HepG2 (cell line): Measurements from ENCODE around the gene AKAP8. TPM values are rescaled to one million over a fixed set of nuclear protein-coding genes. Genes with fewer than 3 reads are reported as not detected.

ENCODE experiments used
- ATRX ChIP-seq: sonication (generic); formaldehyde crosslinking; IDR thresholded peaks from 2 replicates; pipeline ENCODE4 v1.4.0; 2020; ENCODE audit warnings: missing genetic modification reagents, borderline replicate concordance
- ELF3 ChIP-seq: IDR thresholded peaks from 2 replicates; pipeline ENCODE4 v1.6.1; 2016; ENCODE audit warnings: missing genetic modification reagents, missing compliant biosample characterization
- GATA4 ChIP-seq: sonication (generic); IDR thresholded peaks from 2 replicates; pipeline ENCODE4 v1.6.1; 2016; ENCODE audit warnings: antibody characterized with exemption, low read depth, borderline replicate concordance
- GPN1 ChIP-seq: sonication (generic); formaldehyde crosslinking; IDR thresholded peaks from 2 replicates; pipeline ENCODE4 v1.5.1; 2020; ENCODE audit warnings: missing genetic modification reagents, borderline replicate concordance
- RXRB ChIP-seq: IDR thresholded peaks from 2 replicates; pipeline ENCODE4 v1.6.1; 2016; ENCODE audit warnings: borderline replicate concordance, missing genetic modification reagents, missing compliant biosample characterization
- XRCC5 ChIP-seq: fragments of 200-400 bp; formaldehyde crosslinking; optimal IDR thresholded peaks from 2 replicates; pipeline ENCODE3; 2017; ENCODE audit warnings: mild to moderate bottlenecking, low read length
- ZFP90 ChIP-seq: sonication (generic); formaldehyde crosslinking; IDR thresholded peaks from 2 replicates; pipeline ENCODE4 v1.8.0; 2022; ENCODE audit warnings: missing genetic modification reagents, mild to moderate bottlenecking, inconsistent platforms, borderline replicate concordance
- ZNF629 ChIP-seq: sonication (generic); formaldehyde crosslinking; conservative IDR thresholded peaks from 2 replicates; pipeline ENCODE4 v1.5.0; 2020; ENCODE audit warnings: missing genetic modification reagents
- ZNF746 ChIP-seq: sonication (generic); formaldehyde crosslinking; IDR thresholded peaks from 2 replicates; pipeline ENCODE4 v1.8.0; 2022; ENCODE audit warnings: mild to moderate bottlenecking, missing genetic modification reagents
- polyA plus RNA-seq, 8 experiments: library from polyadenylated mRNA; depleted of rRNA in 3 of 8; stranded (reverse) in 7 of 8; unstranded in 1 of 8; fragments of >200 nt; fragmentation: Illumina TruSeq in 4 of 8; extraction: Trizol in 4 of 8; gene quantifications; 2 replicates each; pipeline versions ENCODE4 v1.2.1 to v1.2.3, GENCODE V29; 2011 to 2016; ENCODE audit warnings: low read depth in 4 of 8, missing spikeins in 1 of 8, mixed read lengths in 1 of 8; ENCODE audit not compliant: insufficient read depth in 1 of 8
- total RNA-seq, 5 experiments: library from RNA; depleted of rRNA; stranded (reverse); fragments of >200 nt; fragmentation: Illumina TruSeq; extraction: Trizol; gene quantifications; 2 replicates each; pipeline ENCODE4 v1.2.3, GENCODE V29; 2016; ENCODE audit warnings: low read depth in 1 of 5
- TF ChIP-seq, protein P1 (sequence below): sonication (generic); formaldehyde crosslinking; conservative IDR thresholded peaks from 2 replicates; pipeline ENCODE4 v1.4.0; 2020; ENCODE audit warnings: missing genetic modification reagents
- TF ChIP-seq, protein P2 (sequence below): sonication (generic); formaldehyde crosslinking; IDR thresholded peaks from 2 replicates; pipeline ENCODE4 v1.4.0; 2020; ENCODE audit warnings: missing genetic modification reagents, borderline replicate concordance
- TF ChIP-seq, protein P3 (sequence below): fragments of 450-650 bp; IDR thresholded peaks from 2 replicates; pipeline ENCODE4 v1.6.1; 2016
- TF ChIP-seq, protein P4 (sequence below): fragments of 450-650 bp; IDR thresholded peaks from 2 replicates; pipeline ENCODE4 v1.6.1; 2017
- TF ChIP-seq, protein P5 (sequence below): sonication (generic); formaldehyde crosslinking; IDR thresholded peaks from 2 replicates; pipeline ENCODE4 v1.4.0; 2020; ENCODE audit warnings: missing genetic modification reagents
- TF ChIP-seq, protein P6 (sequence below): sonication (generic); formaldehyde crosslinking; IDR thresholded peaks from 2 replicates; pipeline ENCODE4 v1.4.0; 2020; ENCODE audit warnings: missing genetic modification reagents

The AKAP8 gene
- total and polyA plus RNA-seq, 2 of the 13 experiments (the other 11 are each of a cell fraction or from before 2014, with no cell fraction given) = 15.9 to 22.1 TPM

DNA sequence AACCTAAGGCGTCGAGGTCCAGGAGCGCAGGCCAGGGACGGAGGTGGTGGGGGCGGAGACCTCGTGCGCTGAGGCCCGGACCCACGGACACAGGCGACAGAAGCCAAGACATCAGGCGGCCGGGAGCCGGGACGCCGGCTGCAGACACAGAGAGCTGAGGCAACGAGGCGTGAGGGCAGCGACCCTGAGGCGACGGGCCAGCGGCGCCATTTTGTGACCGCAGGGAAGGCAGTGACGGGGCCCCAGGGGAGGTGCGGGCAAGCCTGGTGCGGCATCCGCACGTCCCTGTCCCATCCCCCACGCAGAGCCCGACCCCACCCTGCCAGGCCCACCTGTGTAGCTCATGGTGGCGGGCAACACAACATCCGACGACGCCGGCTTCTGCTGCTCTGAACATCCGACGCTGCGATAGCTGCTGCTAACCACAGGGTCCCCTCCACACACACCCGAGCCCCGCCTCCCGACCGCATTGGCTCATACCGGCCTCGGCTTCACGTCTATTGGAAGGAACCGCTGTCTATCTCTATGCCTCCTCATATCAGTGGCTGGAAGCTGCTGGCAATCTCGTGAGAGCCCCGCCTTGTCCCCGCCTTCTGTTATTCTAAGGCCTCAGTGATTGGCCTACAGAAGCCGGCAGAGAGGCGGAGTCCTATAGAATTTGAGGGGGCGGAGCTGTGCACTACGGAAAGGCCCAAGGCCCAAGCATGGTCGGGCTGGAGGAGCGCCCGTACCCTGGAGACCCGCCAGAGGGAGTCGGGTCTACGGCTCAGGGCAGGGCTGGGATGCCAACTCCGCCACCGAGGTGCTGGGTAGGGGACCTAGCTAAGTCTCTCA, 39.2 kb upstream of the AKAP8 start, which contains the start of gene AKAP8L (continued):
- TF ChIP-seq GPN1 (CRISPR knock-in tag) = peak; percentile 52; the same call in 1 of the 2 replicates
- TF ChIP-seq, protein P1, sequence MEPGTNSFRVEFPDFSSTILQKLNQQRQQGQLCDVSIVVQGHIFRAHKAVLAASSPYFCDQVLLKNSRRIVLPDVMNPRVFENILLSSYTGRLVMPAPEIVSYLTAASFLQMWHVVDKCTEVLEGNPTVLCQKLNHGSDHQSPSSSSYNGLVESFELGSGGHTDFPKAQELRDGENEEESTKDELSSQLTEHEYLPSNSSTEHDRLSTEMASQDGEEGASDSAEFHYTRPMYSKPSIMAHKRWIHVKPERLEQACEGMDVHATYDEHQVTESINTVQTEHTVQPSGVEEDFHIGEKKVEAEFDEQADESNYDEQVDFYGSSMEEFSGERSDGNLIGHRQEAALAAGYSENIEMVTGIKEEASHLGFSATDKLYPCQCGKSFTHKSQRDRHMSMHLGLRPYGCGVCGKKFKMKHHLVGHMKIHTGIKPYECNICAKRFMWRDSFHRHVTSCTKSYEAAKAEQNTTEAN = no peak; the same call in 1 of the 2 replicates
- no peak for TF ChIP-seq ZNF629 (CRISPR knock-in tag)
- no peak; the same call in 1 of the 2 replicates for TF ChIP-seq ELF3 (CRISPR knock-in tag)
- TF ChIP-seq, protein P2, sequence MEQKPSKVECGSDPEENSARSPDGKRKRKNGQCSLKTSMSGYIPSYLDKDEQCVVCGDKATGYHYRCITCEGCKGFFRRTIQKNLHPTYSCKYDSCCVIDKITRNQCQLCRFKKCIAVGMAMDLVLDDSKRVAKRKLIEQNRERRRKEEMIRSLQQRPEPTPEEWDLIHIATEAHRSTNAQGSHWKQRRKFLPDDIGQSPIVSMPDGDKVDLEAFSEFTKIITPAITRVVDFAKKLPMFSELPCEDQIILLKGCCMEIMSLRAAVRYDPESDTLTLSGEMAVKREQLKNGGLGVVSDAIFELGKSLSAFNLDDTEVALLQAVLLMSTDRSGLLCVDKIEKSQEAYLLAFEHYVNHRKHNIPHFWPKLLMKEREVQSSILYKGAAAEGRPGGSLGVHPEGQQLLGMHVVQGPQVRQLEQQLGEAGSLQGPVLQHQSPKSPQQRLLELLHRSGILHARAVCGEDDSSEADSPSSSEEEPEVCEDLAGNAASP (CRISPR knock-in tag) = no peak
- TF ChIP-seq XRCC5 = peak; percentile 90
- TF ChIP-seq RXRB (CRISPR knock-in tag) = peak; percentile 58; the same call in 1 of the 2 replicates
- TF ChIP-seq, protein P3, sequence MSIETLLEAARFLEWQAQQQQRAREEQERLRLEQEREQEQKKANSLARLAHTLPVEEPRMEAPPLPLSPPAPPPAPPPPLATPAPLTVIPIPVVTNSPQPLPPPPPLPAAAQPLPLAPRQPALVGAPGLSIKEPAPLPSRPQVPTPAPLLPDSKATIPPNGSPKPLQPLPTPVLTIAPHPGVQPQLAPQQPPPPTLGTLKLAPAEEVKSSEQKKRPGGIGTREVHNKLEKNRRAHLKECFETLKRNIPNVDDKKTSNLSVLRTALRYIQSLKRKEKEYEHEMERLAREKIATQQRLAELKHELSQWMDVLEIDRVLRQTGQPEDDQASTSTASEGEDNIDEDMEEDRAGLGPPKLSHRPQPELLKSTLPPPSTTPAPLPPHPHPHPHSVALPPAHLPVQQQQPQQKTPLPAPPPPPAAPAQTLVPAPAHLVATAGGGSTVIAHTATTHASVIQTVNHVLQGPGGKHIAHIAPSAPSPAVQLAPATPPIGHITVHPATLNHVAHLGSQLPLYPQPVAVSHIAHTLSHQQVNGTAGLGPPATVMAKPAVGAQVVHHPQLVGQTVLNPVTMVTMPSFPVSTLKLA = no peak
- TF ChIP-seq, protein P4, sequence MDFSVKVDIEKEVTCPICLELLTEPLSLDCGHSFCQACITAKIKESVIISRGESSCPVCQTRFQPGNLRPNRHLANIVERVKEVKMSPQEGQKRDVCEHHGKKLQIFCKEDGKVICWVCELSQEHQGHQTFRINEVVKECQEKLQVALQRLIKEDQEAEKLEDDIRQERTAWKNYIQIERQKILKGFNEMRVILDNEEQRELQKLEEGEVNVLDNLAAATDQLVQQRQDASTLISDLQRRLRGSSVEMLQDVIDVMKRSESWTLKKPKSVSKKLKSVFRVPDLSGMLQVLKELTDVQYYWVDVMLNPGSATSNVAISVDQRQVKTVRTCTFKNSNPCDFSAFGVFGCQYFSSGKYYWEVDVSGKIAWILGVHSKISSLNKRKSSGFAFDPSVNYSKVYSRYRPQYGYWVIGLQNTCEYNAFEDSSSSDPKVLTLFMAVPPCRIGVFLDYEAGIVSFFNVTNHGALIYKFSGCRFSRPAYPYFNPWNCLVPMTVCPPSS = no peak
- no peak for TF ChIP-seq ATRX (CRISPR knock-in tag)
- TF ChIP-seq ZNF746 = peak; percentile 50; the same call in 1 of the 2 replicates
- TF ChIP-seq GATA4 = no peak; the same call in 1 of the 2 replicates
- TF ChIP-seq, protein P5, sequence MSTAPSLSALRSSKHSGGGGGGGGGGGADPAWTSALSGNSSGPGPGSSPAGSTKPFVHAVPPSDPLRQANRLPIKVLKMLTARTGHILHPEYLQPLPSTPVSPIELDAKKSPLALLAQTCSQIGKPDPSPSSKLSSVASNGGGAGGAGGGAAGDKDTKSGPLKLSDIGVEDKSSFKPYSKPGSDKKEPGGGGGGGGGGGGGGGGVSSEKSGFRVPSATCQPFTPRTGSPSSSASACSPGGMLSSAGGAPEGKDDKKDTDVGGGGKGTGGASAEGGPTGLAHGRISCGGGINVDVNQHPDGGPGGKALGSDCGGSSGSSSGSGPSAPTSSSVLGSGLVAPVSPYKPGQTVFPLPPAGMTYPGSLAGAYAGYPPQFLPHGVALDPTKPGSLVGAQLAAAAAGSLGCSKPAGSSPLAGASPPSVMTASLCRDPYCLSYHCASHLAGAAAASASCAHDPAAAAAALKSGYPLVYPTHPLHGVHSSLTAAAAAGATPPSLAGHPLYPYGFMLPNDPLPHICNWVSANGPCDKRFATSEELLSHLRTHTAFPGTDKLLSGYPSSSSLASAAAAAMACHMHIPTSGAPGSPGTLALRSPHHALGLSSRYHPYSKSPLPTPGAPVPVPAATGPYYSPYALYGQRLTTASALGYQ = peak; percentile 45; the same call in 1 of the 2 replicates
- peak; percentile 68; the same call in 1 of the 2 replicates for TF ChIP-seq ZFP90 (CRISPR knock-in tag)
- TF ChIP-seq, protein P6, sequence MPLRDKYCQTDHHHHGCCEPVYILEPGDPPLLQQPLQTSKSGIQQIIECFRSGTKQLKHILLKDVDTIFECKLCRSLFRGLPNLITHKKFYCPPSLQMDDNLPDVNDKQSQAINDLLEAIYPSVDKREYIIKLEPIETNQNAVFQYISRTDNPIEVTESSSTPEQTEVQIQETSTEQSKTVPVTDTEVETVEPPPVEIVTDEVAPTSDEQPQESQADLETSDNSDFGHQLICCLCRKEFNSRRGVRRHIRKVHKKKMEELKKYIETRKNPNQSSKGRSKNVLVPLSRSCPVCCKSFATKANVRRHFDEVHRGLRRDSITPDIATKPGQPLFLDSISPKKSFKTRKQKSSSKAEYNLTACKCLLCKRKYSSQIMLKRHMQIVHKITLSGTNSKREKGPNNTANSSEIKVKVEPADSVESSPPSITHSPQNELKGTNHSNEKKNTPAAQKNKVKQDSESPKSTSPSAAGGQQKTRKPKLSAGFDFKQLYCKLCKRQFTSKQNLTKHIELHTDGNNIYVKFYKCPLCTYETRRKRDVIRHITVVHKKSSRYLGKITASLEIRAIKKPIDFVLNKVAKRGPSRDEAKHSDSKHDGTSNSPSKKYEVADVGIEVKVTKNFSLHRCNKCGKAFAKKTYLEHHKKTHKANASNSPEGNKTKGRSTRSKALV = peak; percentile 42; the same call in 1 of the 2 replicates
